Epithelial cell of proximal tubule (primary cell): ENCODE measurements around the gene SRGN. TPM values are rescaled to one million over a fixed set of nuclear protein-coding genes. Genes with fewer than 3 reads are reported as not detected.

Experiments
- DNase-seq: peaks from one replicate; pipeline ENCODE4 v3.0.0-alpha.2; 2011; ENCODE audit warnings: low read depth
- H3K4me3 ChIP-seq: 2 replicates; pipeline ENCODE4 v1.5.1; 2011; ENCODE audit warnings: low read depth, mild to moderate bottlenecking, low read length
- total RNA-seq: library from RNA; depleted of rRNA; stranded (reverse); fragments of >200 nt; gene quantifications from 2 replicates; pipeline ENCODE4 v1.2.3, GENCODE V29; 2015
- TF ChIP-seq, protein P1 (sequence below): conservative IDR thresholded peaks from 2 replicates; pipeline ENCODE4 v1.5.1; 2012; ENCODE audit warnings: low read depth, mild to moderate bottlenecking, low read length

The SRGN gene
- total RNA-seq, 1 donor from 2014 or later = 8.5 TPM

DNA sequence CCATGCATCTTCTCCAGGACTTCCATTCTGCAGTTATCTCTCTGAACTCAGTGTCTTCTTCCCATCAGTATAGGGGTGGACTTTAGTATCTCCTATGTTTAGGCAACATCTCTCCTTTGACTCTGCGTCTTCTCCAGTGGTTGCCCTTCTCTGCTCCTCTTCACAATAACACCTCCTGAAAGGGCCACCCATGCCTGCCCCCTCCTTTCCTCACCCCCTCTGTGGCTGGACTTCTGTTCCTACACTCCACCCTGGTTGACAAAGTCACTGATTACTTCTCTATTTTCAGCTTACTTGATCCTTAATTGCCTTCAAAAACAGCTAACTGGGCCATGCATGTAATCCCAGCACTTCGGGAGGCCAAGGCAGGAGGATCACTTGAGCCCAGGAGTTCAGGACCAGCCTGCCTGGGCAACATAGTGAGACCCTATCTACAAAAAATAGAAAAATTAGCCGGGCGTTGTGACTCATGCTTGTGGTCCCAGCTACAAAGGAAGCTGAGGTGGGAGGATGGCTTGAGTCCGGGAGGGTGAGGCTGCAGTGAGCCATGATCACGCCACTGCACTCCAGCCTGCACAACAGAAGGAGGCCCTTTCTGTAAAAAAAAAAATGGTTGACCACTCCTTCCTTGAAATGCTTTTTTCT, 13.7 kb downstream of the SRGN start:
- no peak overlapping the region for H3K4me3 ChIP-seq
- TF ChIP-seq, protein P1, sequence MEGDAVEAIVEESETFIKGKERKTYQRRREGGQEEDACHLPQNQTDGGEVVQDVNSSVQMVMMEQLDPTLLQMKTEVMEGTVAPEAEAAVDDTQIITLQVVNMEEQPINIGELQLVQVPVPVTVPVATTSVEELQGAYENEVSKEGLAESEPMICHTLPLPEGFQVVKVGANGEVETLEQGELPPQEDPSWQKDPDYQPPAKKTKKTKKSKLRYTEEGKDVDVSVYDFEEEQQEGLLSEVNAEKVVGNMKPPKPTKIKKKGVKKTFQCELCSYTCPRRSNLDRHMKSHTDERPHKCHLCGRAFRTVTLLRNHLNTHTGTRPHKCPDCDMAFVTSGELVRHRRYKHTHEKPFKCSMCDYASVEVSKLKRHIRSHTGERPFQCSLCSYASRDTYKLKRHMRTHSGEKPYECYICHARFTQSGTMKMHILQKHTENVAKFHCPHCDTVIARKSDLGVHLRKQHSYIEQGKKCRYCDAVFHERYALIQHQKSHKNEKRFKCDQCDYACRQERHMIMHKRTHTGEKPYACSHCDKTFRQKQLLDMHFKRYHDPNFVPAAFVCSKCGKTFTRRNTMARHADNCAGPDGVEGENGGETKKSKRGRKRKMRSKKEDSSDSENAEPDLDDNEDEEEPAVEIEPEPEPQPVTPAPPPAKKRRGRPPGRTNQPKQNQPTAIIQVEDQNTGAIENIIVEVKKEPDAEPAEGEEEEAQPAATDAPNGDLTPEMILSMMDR = no peak
- DNase-seq = no peak

DNA sequence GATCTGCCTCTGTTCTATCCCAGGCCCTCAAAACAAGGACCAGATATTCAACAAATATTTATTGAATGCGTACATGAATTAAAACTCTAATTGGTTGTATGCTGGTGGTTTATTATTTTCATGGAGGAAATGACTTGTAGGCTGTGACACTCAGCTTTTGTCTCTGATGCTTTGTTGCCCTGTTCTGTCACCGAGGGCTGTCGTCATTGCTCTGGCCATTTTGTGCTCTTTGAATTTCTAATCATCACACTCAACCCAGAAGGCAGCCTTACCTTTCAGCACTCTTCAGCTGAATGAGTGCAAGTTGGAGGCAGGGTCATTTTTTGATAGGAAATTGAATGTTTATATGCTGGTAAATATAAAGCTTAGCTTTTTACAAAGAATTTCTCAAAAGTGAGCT, 14.5 kb downstream of the SRGN start:
- H3K4me3 ChIP-seq = no peak overlapping the region
- no peak for DNase-seq
- TF ChIP-seq, protein P1 = no peak

DNA sequence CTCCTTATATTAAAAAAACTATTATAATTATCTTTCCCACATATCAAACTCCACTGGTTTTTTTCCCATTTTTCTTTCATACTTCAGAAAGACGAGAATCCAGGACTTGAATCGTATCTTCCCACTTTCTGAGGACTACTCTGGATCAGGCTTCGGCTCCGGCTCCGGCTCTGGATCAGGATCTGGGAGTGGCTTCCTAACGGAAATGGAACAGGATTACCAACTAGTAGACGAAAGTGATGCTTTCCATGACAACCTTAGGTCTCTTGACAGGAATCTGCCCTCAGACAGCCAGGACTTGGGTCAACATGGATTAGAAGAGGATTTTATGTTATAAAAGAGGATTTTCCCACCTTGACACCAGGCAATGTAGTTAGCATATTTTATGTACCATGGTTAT, 15.9 kb downstream of the SRGN start:
- no peak overlapping the region for H3K4me3 ChIP-seq
- TF ChIP-seq, protein P1 = no peak
- no peak for DNase-seq

DNA sequence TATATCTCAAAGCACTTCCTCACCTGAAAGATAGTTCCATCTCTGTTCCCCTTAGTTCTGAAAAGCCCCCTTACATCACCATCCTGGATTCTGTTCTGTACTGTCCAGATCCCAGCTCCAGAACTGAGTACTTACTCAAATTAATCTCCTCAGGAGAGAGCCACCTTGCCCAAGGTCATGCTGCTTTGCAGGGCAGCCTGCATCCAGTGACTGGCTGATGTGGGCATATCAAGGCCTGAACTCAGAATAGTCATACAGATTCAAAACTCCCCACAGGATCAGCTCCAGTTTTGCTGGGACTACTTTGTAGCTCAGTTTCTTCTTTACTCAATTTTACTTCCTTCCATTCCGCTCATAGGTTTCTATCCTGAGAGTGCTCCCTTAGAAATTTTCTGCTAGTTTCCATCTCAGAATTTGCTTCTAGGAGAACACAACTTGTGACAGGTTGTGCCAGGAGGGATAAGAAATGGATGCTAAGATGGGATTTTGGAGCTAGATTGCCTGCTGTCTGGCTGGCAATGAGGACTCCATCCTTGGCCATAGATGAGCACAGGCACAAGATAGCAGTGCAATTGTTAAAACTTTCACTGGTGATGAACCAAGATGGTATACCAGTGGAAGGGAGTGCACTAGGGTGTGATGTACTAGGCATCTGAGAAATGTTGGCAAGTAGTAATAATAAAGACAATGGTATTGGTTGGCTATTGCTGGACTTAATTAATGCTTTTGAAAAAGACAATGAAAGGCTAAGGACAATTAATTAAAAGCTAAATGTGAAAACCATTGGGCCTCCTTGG, 17.3 kb downstream of the SRGN start:
- no peak overlapping the region for H3K4me3 ChIP-seq
- TF ChIP-seq, protein P1 = no peak
- DNase-seq = no peak

DNA sequence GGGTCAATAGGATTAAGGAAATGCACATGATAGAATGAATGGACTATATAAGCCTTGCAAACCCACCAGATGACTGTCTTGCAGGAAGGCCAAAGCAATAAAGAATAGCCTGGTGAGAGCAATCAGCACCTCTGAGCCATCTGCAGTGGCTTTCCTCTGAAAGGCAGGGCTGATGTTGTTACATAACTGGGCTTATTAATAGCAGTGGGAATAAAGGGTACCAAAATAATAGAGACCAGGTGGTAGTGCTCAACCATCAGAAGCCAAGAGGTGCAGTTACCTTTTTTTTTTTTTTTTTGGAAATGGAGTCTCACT, 19.2 kb downstream of the SRGN start:
- H3K4me3 ChIP-seq = no peak overlapping the region
- DNase-seq = no peak
- TF ChIP-seq, protein P1 = no peak

DNA sequence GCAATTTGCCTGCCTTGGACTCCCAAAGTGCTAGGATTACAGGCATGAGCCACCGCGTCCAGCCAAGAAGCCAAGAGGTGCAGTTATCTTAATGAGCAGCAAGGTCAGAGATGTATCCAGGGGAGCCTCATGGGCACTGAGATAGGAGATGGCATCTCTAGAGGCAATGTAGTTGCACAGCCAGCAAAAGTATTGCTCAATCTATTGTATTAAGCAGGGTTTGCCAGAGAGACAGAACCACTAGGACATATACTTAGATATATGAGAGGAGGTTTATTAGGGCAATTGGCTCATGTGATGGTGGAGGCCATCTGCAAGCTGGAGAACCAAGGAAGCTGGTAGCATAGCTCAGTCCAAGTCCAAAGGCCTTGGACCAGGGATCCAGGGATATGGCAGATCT, 19.8 kb downstream of the SRGN start:
- no peak for DNase-seq
- H3K4me3 ChIP-seq = no peak overlapping the region
- TF ChIP-seq, protein P1 = no peak

DNA sequence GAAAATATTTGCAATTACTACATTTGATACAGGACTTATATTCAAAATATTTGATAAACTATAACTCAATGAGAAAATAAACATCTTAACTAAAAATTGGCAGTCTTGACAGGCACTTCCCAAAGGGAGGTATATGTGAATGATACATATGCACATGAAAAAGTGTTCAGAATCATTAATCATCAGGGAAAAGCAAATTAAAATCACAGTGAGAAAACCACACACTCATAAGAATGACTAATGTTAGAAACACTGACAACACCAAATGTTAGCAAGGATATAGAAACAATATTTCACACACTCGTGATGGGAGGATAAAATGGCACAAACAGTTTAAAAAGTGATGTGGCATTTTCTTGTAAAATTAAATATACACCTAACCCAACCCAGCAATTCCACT, 32.0 kb downstream of the SRGN start:
- no peak overlapping the region for H3K4me3 ChIP-seq
- TF ChIP-seq, protein P1 = no peak
- DNase-seq = no peak
